Cardiac muscle cell (in vitro differentiated cells and primary cell): ENCODE data around the gene CLGN. TPM values are rescaled to one million over a fixed set of nuclear protein-coding genes. Genes with fewer than 3 reads are reported as not detected.

ENCODE experiments used
- DNase-seq, 2 donors: peaks; one replicate each; pipeline versions ENCODE4 v3.0.0 to v3.0.0-alpha.2; 2010 to 2017; ENCODE audit warnings: low read depth in 1 of 2, low spot score in 1 of 2
- H3K27ac ChIP-seq: fragments of 200-600 bp; sonication (generic); 2 replicates; pipeline ENCODE4 v1.5.1; 2016
- H3K27me3 ChIP-seq: fragments of 200-600 bp; sonication (generic); 2 replicates; pipeline ENCODE4 v1.6.0; 2016; ENCODE audit warnings: control low read depth
- H3K36me3 ChIP-seq: fragments of 200-600 bp; sonication (generic); 2 replicates; pipeline ENCODE4 v1.5.1; 2016; ENCODE audit warnings: control low read depth
- H3K4me1 ChIP-seq: fragments of 200-600 bp; sonication (generic); 2 replicates; pipeline ENCODE4 v1.8.1; 2017; ENCODE audit warnings: low read depth, mild to moderate bottlenecking, mixed run types
- H3K4me3 ChIP-seq: fragments of 200-600 bp; sonication (generic); 2 replicates; pipeline ENCODE4 v1.5.1; 2016; ENCODE audit warnings: mild to moderate bottlenecking
- H3K9me3 ChIP-seq: fragments of 200-600 bp; sonication (generic); 2 replicates; pipeline ENCODE4 v1.5.1; 2017; ENCODE audit warnings: low read depth, mild to moderate bottlenecking, control low read depth
- polyA plus RNA-seq: library from polyadenylated mRNA; unstranded; fragments of >200 nt; fragmentation: Nextera tagmentation; extraction: Ambion mirVana; gene quantifications from 2 replicates; pipeline ENCODE4 v1.2.1, GENCODE V29; 2016
- total RNA-seq: library from RNA; depleted of rRNA; stranded (reverse); fragments of >200 nt; gene quantifications from 2 replicates; pipeline ENCODE4 v1.2.3, GENCODE V29; 2016
- TF ChIP-seq, protein P1 (sequence below): IDR thresholded peaks from 2 replicates; pipeline ENCODE4 v1.5.1; 2012; ENCODE audit warnings: low read depth, mild to moderate bottlenecking, low read length

The CLGN gene
- total and polyA plus RNA-seq, 2 experiments from 2014 or later, result 15.1 to 18.0 TPM

DNA sequence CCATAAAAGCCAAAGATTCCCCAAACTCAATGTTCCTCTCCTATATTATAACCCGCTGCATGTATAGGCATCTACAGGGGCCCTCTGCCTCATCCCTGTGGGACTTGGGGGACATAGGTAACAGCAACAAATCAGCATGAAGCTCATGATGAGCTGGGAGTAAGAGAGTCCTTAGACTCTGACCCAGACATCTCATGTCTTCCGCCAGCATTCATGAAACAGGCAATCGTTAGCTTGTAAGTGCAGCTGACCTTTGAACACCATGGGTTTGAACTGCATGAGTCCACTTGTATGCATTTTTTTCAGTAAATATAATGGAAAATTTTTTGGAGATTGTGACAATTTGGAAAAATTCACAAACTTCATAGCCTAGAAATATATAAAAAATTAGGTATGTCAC, 64.4 kb downstream of the CLGN start:
- Histone ChIP-seq H3K4me1 (peaks cover 8% of the 10 kb centered on the region), H3K36me3 (no peaks in the 10 kb centered on the region), H3K27me3 (no peaks in the 10 kb centered on the region), H3K9me3 (no peaks in the 10 kb centered on the region), H3K27ac (no peak overlapping the region), H3K4me3 (no peak overlapping the region)
- TF ChIP-seq, protein P1, sequence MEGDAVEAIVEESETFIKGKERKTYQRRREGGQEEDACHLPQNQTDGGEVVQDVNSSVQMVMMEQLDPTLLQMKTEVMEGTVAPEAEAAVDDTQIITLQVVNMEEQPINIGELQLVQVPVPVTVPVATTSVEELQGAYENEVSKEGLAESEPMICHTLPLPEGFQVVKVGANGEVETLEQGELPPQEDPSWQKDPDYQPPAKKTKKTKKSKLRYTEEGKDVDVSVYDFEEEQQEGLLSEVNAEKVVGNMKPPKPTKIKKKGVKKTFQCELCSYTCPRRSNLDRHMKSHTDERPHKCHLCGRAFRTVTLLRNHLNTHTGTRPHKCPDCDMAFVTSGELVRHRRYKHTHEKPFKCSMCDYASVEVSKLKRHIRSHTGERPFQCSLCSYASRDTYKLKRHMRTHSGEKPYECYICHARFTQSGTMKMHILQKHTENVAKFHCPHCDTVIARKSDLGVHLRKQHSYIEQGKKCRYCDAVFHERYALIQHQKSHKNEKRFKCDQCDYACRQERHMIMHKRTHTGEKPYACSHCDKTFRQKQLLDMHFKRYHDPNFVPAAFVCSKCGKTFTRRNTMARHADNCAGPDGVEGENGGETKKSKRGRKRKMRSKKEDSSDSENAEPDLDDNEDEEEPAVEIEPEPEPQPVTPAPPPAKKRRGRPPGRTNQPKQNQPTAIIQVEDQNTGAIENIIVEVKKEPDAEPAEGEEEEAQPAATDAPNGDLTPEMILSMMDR, result no peak
- no peak for DNase-seq

DNA sequence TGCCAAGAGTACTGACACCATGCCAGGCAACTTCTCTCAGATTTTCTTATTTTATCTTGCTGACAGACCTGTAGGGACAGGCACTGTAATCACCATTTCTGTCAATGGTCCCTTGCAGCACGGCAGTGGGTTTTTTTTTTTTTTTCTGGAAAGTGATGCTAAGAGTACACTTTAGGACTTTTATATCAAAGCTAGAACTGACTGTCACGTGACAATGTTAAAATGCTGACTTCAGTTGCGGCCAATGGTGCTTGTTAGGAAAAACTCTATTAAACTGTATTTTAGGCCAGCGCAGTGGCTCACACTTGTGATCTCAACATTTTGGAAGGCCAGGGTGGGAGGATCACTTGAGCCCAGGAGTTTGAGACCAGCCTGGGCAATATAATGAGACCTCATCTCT, 66.3 kb downstream of the CLGN start:
- DNase-seq, result no peak
- no peaks in the 10 kb centered on the region for H3K36me3 ChIP-seq
- H3K9me3 ChIP-seq, result no peaks in the 10 kb centered on the region
- no peaks in the 10 kb centered on the region for H3K27me3 ChIP-seq
- H3K27ac ChIP-seq, result no peak overlapping the region
- TF ChIP-seq, protein P1, result no peak
- no peak overlapping the region for H3K4me3 ChIP-seq
- peaks cover 8% of the 10 kb centered on the region for H3K4me1 ChIP-seq

DNA sequence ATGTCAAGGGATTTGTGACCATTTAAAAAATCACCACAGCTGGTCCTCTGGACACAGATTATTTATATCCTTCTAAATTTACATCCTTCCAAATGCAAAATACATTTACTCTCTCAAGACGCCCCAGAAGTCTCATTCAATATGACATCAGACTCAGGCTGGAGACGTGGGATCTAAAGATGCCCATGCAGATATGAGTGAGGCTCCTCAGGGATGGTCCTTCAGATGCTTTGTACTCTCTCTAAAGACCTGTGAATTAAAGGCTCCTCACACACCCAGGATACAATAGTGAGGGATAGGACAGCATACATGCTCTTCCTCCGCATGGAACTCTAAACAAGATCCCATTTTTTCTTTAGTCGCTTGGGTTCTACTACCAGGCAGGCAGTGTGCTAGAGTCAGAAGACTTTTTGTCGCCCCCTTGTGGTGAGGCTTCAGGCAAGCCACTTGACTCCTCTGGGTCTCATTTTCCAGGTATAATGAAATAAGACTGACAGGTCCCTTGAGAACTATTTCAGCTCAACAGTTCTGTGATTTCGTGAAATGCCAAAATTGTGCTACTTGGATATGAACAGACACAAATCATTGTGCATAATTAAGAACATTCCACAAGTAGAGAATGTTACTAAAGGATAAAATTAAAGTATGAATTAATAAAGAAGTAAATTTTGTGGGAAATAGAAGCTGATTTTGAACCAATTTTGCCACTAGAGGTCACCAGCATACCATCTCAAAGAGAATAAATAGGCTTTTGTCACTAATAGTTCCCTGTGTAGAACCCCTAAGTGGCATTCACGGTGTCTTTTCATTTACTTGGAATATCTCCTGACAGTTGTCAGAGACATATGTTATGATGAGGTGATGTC, 67.7 kb downstream of the CLGN start:
- Histone ChIP-seq H3K4me1 (peaks cover 8% of the 10 kb centered on the region), H3K9me3 (no peaks in the 10 kb centered on the region), H3K4me3 (no peak overlapping the region), H3K27me3 (no peaks in the 10 kb centered on the region), H3K36me3 (no peaks in the 10 kb centered on the region), H3K27ac (no peak overlapping the region)
- TF ChIP-seq, protein P1, result peak; percentile 86
- peak; percentile 87 to 92 for DNase-seq

DNA sequence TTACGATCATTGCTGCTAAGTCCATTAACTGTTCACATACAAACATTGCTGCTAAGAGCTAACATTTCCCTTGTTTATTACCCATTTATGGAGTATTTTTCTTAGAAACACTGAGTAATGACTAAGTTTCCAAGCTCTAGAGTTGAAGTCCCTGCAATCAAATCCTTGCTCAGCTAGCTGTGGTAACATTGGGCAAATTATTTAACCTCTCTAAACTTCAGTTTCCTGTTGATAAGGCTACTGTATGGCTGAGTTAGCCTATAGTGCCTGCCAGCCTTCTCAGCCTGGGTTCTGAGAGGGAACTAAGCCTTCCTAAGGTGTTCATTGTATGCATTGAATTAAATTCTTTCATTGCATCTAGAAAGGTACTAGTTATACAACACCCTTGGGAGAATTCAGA, 69.2 kb downstream of the CLGN start:
- TF ChIP-seq, protein P1, result no peak
- Histone ChIP-seq H3K27me3 (no peaks in the 10 kb centered on the region), H3K9me3 (no peaks in the 10 kb centered on the region), H3K4me1 (peaks cover under 1% of the 10 kb centered on the region), H3K27ac (no peak overlapping the region), H3K4me3 (no peak overlapping the region), H3K36me3 (no peaks in the 10 kb centered on the region)
- DNase-seq, result no peak

DNA sequence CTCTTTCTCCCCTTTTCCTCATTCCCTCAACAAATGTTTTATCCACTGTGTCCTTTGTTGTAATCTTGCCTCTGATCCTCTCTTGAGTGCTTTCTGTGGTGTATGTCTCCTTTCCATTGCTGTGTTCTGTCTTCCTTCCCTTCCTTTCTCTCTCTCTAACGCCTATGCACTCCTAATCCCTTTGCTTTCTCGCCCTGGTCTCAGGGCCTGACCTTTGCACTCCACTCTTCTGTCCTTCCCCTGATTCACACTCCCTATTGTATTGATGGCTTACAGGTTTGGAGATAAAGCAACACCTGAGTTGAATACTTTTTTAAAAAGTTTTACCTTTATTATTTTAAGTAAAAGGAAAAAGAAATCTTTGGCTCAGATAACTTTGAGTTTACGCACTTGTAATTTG, 69.6 kb downstream of the CLGN start:
- H3K27me3 ChIP-seq, result no peaks in the 10 kb centered on the region
- H3K36me3 ChIP-seq, result no peaks in the 10 kb centered on the region
- H3K4me3 ChIP-seq, result no peak overlapping the region
- TF ChIP-seq, protein P1, result no peak
- H3K9me3 ChIP-seq, result no peaks in the 10 kb centered on the region
- no peak for DNase-seq
- no peak overlapping the region for H3K27ac ChIP-seq
- H3K4me1 ChIP-seq, result no peaks in the 10 kb centered on the region
